Measurements from ENCODE around the gene EFCAB12. TPM values are rescaled to one million over a fixed set of nuclear protein-coding genes. Genes with fewer than 3 reads are reported as not detected.

The EFCAB12 gene
- total and polyA plus RNA-seq, 2 of the 4 experiments (the other 2 are of a cell fraction), result under 0.01 to 0.17 TPM

DNA sequence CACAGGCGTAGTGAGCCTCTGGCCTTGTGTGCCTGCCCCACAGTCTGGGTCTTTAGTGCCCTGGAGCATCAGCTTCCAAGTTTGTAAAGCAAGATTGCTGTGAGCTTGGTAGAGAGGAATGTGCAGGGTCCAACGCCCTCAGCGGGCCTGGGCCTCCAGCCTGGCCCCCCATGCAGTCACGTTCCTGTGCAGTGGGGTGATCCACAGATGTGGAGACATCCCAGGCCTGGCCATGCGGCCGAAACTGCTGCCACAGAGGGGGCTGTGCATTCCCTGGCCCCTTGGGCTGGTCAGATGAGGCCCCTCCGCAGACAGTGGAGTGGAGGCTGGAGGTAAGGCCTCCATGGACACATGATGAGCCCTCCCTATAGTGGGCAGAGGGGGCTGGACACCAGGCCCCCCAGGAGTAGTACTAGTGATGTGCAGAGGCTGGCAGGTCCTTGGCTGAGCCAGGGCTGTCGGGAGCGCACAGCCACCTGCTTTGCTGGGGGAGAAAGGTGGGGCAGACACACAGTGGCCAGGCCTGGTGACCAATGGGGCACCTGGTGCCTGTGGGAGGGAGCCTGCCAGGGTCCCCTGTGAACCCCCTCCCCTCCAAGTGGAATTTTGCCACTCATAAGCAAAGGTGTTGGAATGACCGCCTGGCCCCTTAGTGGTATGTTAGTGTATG is 71.5 kb downstream of the EFCAB12 start:
- DNase-seq (no peak), ATAC-seq (ENCODE audit: low read depth) (no peak)
- no peak overlapping the region for H3K23ac ChIP-seq (ENCODE audit: low read depth, low read length)
- H3K18ac ChIP-seq (ENCODE audit: low read depth, low read length), result no peak overlapping the region
- ChIA-PET CTCF (no interaction called here), POLR2A (ENCODE audit: unreplicated experiment) (no interaction called here)
- H2BK5ac ChIP-seq (ENCODE audit: low read depth, low read length, poor library complexity, severe bottlenecking), result no peak overlapping the region
- H2BK20ac ChIP-seq (ENCODE audit: low read depth, low read length), result no peak overlapping the region
- no peak overlapping the region for H3K9ac ChIP-seq (ENCODE audit: low read depth, low read length)
- H3K4me2 ChIP-seq (ENCODE audit: low read depth, low read length), result no peak overlapping the region
- peaks cover 5% of the 10 kb centered on the region; the same call in 1 of the 2 replicates for H3K27me3 ChIP-seq (ENCODE audit: control insufficient read depth, insufficient read depth, low read length)
- no peaks in the 10 kb centered on the region for H4K20me1 ChIP-seq (ENCODE audit: insufficient read depth, low read length)
- no peaks in the 10 kb centered on the region for H3K9me3 ChIP-seq (ENCODE audit: control insufficient read depth, insufficient read depth, low read length)
- no peaks in the 10 kb centered on the region for H3K79me1 ChIP-seq (ENCODE audit: low read depth in 1 of 2, low read length in 2 of 2)
- no peak overlapping the region for H3K56ac ChIP-seq (ENCODE audit: extremely low read depth, insufficient read depth, low read length)
- dilution Hi-C loops (cut with HindIII; ENCODE audit: low sequenced_read_pairs, unreplicated experiment) (no loop called here), in situ Hi-C loops (cut with MboI; ENCODE audit: low sequenced_read_pairs) (no loop called here), intact Hi-C loops (cut with micrococcal nuclease) (no loop called here)
- H4K8ac ChIP-seq (ENCODE audit: low read depth in 2 of 2, low read length in 2 of 2), result no peak overlapping the region
- no peak overlapping the region for H4K5ac ChIP-seq (ENCODE audit: low read depth, low read length)
- H2BK15ac ChIP-seq (ENCODE audit: low read depth, low read length), result no peak overlapping the region
- H2AK9ac ChIP-seq (replicated peaks; ENCODE audit: low read depth, low read length, poor library complexity), result no peak overlapping the region
- H2AK5ac ChIP-seq (ENCODE audit: low read depth, low read length), result no peak overlapping the region
- no peak overlapping the region for H3K4me3 ChIP-seq (ENCODE audit: insufficient read depth, low read depth, low read length)
- H4K91ac ChIP-seq (ENCODE audit: insufficient read depth, low read depth, low read length), result no peak overlapping the region
- no peak overlapping the region for H2BK120ac ChIP-seq (ENCODE audit: low read depth, low read length)
- no peaks in the 10 kb centered on the region; the same call in 1 of the 2 replicates for H3K4me1 ChIP-seq (ENCODE audit: control insufficient read depth, insufficient read depth, low read length)
- no peak overlapping the region for H3K14ac ChIP-seq (replicated peaks; ENCODE audit: low read depth, low read length)
- no peak overlapping the region for H3K4ac ChIP-seq (ENCODE audit: low read depth, low read length)
- TF ChIP-seq, protein P1, sequence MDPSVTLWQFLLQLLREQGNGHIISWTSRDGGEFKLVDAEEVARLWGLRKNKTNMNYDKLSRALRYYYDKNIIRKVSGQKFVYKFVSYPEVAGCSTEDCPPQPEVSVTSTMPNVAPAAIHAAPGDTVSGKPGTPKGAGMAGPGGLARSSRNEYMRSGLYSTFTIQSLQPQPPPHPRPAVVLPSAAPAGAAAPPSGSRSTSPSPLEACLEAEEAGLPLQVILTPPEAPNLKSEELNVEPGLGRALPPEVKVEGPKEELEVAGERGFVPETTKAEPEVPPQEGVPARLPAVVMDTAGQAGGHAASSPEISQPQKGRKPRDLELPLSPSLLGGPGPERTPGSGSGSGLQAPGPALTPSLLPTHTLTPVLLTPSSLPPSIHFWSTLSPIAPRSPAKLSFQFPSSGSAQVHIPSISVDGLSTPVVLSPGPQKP (IDR thresholded peaks at IDR 0.05; ENCODE audit: borderline replicate concordance, low read depth, low read length), result no peak
- TF ChIP-seq MXI1 (IDR thresholded peaks at IDR 0.05; ENCODE audit: borderline replicate concordance, low read depth, low read length), result no peak
- no peak for TF ChIP-seq MAFK (IDR thresholded peaks at IDR 0.05; ENCODE audit: low read depth, low read length)
- TF ChIP-seq FOS (IDR thresholded peaks at IDR 0.05; ENCODE audit: low read depth, low read length), result no peak
- no peak for TF ChIP-seq SMC3 (IDR thresholded peaks at IDR 0.05; ENCODE audit: low read depth, low read length)
- TF ChIP-seq POLR2A (IDR thresholded peaks at IDR 0.05; ENCODE audit: low read depth, low read length), result no peak
- TF ChIP-seq, protein P2, sequence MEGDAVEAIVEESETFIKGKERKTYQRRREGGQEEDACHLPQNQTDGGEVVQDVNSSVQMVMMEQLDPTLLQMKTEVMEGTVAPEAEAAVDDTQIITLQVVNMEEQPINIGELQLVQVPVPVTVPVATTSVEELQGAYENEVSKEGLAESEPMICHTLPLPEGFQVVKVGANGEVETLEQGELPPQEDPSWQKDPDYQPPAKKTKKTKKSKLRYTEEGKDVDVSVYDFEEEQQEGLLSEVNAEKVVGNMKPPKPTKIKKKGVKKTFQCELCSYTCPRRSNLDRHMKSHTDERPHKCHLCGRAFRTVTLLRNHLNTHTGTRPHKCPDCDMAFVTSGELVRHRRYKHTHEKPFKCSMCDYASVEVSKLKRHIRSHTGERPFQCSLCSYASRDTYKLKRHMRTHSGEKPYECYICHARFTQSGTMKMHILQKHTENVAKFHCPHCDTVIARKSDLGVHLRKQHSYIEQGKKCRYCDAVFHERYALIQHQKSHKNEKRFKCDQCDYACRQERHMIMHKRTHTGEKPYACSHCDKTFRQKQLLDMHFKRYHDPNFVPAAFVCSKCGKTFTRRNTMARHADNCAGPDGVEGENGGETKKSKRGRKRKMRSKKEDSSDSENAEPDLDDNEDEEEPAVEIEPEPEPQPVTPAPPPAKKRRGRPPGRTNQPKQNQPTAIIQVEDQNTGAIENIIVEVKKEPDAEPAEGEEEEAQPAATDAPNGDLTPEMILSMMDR (conservative IDR thresholded peaks at IDR 0.05; ENCODE audit: low read depth, low read length), result no peak
- no peak for TF ChIP-seq BHLHE40 (IDR thresholded peaks at IDR 0.05; ENCODE audit: low read depth, low read length)
- H3K9me1 ChIP-seq (ENCODE audit: insufficient read depth, low read length), result no peaks in the 10 kb centered on the region; the same call in 1 of the 2 replicates
- H3K36me3 ChIP-seq (ENCODE audit: control insufficient read depth, insufficient read depth, low read length), result no peaks in the 10 kb centered on the region
- BruUV-seq (replicated peaks), result no TSS peak
- H3K27ac ChIP-seq (ENCODE audit: insufficient read depth, low read length), result no peak overlapping the region
- H2AFZ ChIP-seq (replicated peaks; ENCODE audit: low read length, poor library complexity), result no peak overlapping the region
- WGBS, 2 experiments (ENCODE audit: extremely low coverage in 2 of 2, insufficient read length in 1 of 2), result 78% methylated on average over 6 of the region's 10 CpGs; no CpG with 5 or more reads in 1 of the 2 experiments
